ENCODE results near the gene SLC2A6. TPM values are rescaled to one million over a fixed set of nuclear protein-coding genes. Genes with fewer than 3 reads are reported as not detected.

Gene SLC2A6
- total RNA-seq, 1 experiment from 2014 or later = 18.7 TPM

- no peak overlapping the region for H2AK5ac ChIP-seq (ENCODE audit: insufficient read length, low read length)
- no peak overlapping the region for H3K14ac ChIP-seq (ENCODE audit: insufficient read depth, low read length)
- Mint-ChIP-seq H3K9me3 (no peaks in the 10 kb centered on the region), H3K27me3 (ENCODE audit: low read depth) (no peaks in the 10 kb centered on the region), H3K36me3 (ENCODE audit: insufficient read depth in 1 of 3, low read depth in 3 of 3) (no peaks in the 10 kb centered on the region; a peak in 2 of 7 replicates), H3K4me1 (no peaks in the 10 kb centered on the region), H3K4me3 (no peak overlapping the region), H3K27ac (no peak overlapping the region)
- no peak for TF ChIP-seq CTCF (conservative IDR thresholded peaks at IDR 0.05)
- H4K20me1 ChIP-seq (ENCODE audit: control insufficient read depth, insufficient read depth, insufficient read length) = no peaks in the 10 kb centered on the region
- no peak overlapping the region for H2BK12ac ChIP-seq (ENCODE audit: insufficient read length, low read depth, low read length)
- no peak overlapping the region for H2AFZ ChIP-seq (ENCODE audit: low read length)
- H4K8ac ChIP-seq (replicated peaks; ENCODE audit: insufficient read length, low read depth, low read length) = no peak overlapping the region
- no peak overlapping the region for H2BK5ac ChIP-seq (ENCODE audit: insufficient read length, low read length)
- no peak overlapping the region for H2BK120ac ChIP-seq (ENCODE audit: low read depth, low read length, poor library complexity, severe bottlenecking)
- no peaks in the 10 kb centered on the region for H3K9me3 ChIP-seq (ENCODE audit: control insufficient read depth, low read depth, low read length)
- H3K23me2 ChIP-seq (ENCODE audit: insufficient read length, low read depth, low read length, poor library complexity, severe bottlenecking) = no peaks in the 10 kb centered on the region
- no peak overlapping the region for H3K56ac ChIP-seq (ENCODE audit: insufficient read length, low read depth, low read length)
- WGBS (ENCODE audit: extremely low coverage, insufficient read length, low lambda C conversion rate) = no CpG with 5 or more reads among the region's 4 CpGs
- H3K23ac ChIP-seq (ENCODE audit: insufficient read length, low read depth, low read length) = no peak overlapping the region
- no peaks in the 10 kb centered on the region for H3K4me1 ChIP-seq (ENCODE audit: insufficient read depth, low read length)
- H2BK15ac ChIP-seq (ENCODE audit: low read depth, low read length) = no peak overlapping the region
- H4K5ac ChIP-seq (ENCODE audit: insufficient read length, low read depth, low read length) = no peak overlapping the region
- no peak overlapping the region for H2BK20ac ChIP-seq (ENCODE audit: low read depth, low read length, poor library complexity, severe bottlenecking)
- no peak overlapping the region for H3K4ac ChIP-seq (ENCODE audit: low read depth, low read length)
- no peak overlapping the region for H3K4me2 ChIP-seq (ENCODE audit: insufficient read depth, insufficient read length, low read length)
- H3T11ph ChIP-seq (ENCODE audit: low read length) = no peak overlapping the region
- no peaks in the 10 kb centered on the region for H3K79me1 ChIP-seq (ENCODE audit: insufficient read depth, low read depth, low read length, poor library complexity, severe bottlenecking)
- no peaks in the 10 kb centered on the region for H3K79me2 ChIP-seq (ENCODE audit: insufficient read depth, low read length)
- no peak for DNase-seq
- no peak overlapping the region for H3K9ac ChIP-seq (ENCODE audit: extremely low read depth, insufficient read length, low read length)
- no peak overlapping the region for H3K27ac ChIP-seq (ENCODE audit: insufficient read length, low read depth, low read length)
- no peaks in the 10 kb centered on the region for H3K27me3 ChIP-seq (ENCODE audit: insufficient read depth, low read length)
- H4K91ac ChIP-seq (ENCODE audit: insufficient read length, low read depth, low read length) = no peak overlapping the region
- H3K18ac ChIP-seq (ENCODE audit: insufficient read length, low read depth, low read length) = no peak overlapping the region
Measured at GRCh38 chr9:133439337-133439736, 39.6 kb downstream of the SLC2A6 start.
